ENCODE measurements around the gene ARL17A.
"Not testable (repeated sequence)": the region's sequence is repeated elsewhere in the genome, so short reads cannot be mapped to it uniquely, and the experiment has no call there.

Gene ARL17A

GRCh38 chr17:46548607-46549006 lies 30.9 kb downstream of the ARL17A start:
- DNase-seq (ENCODE audit: low read depth in 2 of 2) = not testable (repeated sequence)

GRCh38 chr17:46534716-46535115 lies 44.8 kb downstream of the ARL17A start:
- not testable (repeated sequence) for DNase-seq (ENCODE audit: low read depth in 2 of 2)

GRCh38 chr17:46512168-46512567 lies 67.3 kb downstream of the ARL17A start, which contains the start of gene LRRC37A2:
LRRC37A2 (plus strand) TSS chr17:46512468; CDS start chr17:46512713, 245 bp downstream.
- DNase-seq (ENCODE audit: low read depth in 2 of 2) = not testable (repeated sequence)

GRCh38 chr17:46505896-46506295 lies 73.6 kb downstream of the ARL17A start:
- DNase-seq (ENCODE audit: low read depth in 2 of 2) = not testable (repeated sequence)

GRCh38 chr17:46499437-46500139 lies 79.9 kb downstream of the ARL17A start:
- not testable (repeated sequence) for DNase-seq (ENCODE audit: low read depth in 2 of 2)

- DNase-seq (ENCODE audit: low read depth in 2 of 2) = not testable (repeated sequence)
These were observed 87.5 kb downstream of the ARL17A start for GRCh38 chr17:46492021-46492420.

- not testable (repeated sequence) for DNase-seq (ENCODE audit: low read depth in 2 of 2)
These were observed 98.2 kb downstream of the ARL17A start for GRCh38 chr17:46481310-46481709.

- not testable (repeated sequence) for DNase-seq (ENCODE audit: low read depth in 2 of 2)
These were observed 100.7 kb downstream of the ARL17A start for GRCh38 chr17:46478823-46479222.

- DNase-seq (ENCODE audit: low read depth in 2 of 2) = not testable (repeated sequence)
These were observed 103.9 kb downstream of the ARL17A start for GRCh38 chr17:46475583-46475982.

- DNase-seq (ENCODE audit: low read depth in 2 of 2) = not testable (repeated sequence)
These were observed 105.0 kb downstream of the ARL17A start for GRCh38 chr17:46474489-46474888.

- DNase-seq (ENCODE audit: low read depth in 2 of 2) = not testable (repeated sequence)
These were observed 111.9 kb downstream of the ARL17A start for GRCh38 chr17:46467618-46468017.
